Measurements from ENCODE around the gene AHNAK2.
"Not testable (repeated sequence)": the region's sequence is repeated elsewhere in the genome, so short reads cannot be mapped to it uniquely, and the experiment has no call there.

Gene AHNAK2

DNA sequence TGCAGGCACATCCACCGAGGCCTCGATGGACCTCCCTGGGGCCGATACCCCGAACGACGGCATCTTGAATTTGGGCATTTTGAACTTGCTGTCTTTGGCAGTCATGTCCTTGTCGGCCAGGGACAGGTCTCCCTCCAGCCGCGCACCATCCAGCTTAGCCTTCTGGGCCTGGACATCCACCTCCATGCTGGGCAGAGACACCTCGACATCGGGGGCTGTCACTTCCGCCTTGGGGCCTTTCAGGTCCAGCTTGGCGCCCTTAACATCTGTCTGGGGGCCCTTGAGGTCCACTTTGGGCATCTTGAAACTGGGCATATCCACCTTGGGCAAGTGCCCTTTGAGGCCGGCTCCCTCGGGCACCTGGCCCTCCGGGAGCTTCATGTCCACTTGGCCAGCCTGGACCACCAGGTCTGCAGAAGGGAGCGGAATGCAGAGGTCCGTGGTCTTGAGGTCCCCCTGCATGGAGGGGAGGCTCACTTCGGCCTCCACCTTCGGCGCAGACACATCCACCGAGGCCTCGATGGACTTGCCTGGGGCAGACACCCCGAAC lies 28.7 kb downstream of the AHNAK2 start:
- H3K36me3 ChIP-seq (ENCODE audit: control insufficient read depth, insufficient read depth, low read length); H3K4me3 ChIP-seq (ENCODE audit: low read length); H3K9me3 ChIP-seq (ENCODE audit: control insufficient read depth, low read length); H3K27me3 ChIP-seq (ENCODE audit: control insufficient read depth, insufficient read depth, low read length); H3K9ac ChIP-seq (ENCODE audit: low read length); H3K4me1 ChIP-seq (ENCODE audit: control insufficient read depth, insufficient read depth, low read length): not testable (repeated sequence)

DNA sequence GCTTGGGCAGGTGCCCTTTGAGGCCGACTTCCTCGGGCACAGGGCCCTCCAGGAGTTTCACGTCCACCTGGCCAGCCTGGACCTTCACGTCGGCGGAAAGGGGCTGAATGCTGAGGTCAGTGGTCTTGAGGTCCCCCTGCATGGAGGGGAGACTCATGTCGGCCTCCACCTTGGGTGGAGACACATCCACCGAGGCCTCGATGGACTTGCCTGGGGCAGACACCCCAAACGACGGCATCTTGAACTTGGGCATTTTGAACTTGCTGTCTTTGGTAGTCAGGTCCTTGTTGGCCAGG lies 29.5 kb downstream of the AHNAK2 start:
- Histone ChIP-seq H3K4me3 (ENCODE audit: low read length) (no peak overlapping the region), H3K27me3 (ENCODE audit: control insufficient read depth, insufficient read depth, low read length) (peaks cover under 1% of the 10 kb centered on the region), H3K9ac (ENCODE audit: low read length) (no peak overlapping the region), H3K4me1 (ENCODE audit: control insufficient read depth, insufficient read depth, low read length) (no peaks in the 10 kb centered on the region), H3K36me3 (ENCODE audit: control insufficient read depth, insufficient read depth, low read length) (no peaks in the 10 kb centered on the region), H3K9me3 (ENCODE audit: control insufficient read depth, low read length) (no peaks in the 10 kb centered on the region)

DNA sequence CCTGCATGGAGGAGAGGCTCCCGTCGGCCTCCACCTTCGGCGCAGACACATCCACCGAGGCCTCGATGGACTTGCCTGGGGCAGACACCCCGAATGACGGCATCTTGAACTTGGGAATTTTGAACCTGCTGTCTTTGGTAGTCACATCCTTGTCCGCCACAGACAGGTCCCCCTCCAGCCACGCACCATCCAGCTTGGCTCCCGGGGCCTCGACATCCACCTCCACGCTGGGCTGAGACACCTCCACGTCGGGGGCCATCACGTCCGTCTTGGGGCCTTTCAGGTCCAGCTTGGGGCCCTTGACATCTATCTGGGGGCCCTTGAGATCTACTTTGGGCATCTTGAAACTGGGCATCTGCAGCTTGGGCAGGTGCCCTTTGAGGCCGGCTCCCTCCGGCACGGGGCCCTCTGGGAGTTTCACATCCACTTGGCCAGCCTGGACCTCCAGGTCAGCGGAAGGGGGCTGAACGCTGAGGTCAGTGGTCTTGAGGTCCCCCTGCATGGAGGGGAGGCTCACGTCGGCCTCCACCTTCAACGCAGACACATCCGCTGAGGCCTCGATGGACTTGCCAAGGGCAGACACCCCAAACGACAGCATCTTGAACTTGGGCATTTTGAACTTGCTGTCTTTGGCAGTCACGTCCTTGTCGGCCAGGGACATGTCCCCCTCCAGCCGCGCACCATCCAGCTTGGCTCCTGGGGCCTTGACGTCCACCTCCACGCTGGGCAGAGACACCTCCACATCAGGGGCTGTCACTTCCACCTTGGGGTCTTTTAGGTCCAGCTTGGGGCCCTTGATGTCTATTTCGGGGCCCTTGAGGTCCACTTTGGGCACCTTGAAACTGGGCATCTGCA lies 30.1 kb downstream of the AHNAK2 start:
- H3K36me3 ChIP-seq (ENCODE audit: control insufficient read depth, insufficient read depth, low read length); H3K27me3 ChIP-seq (ENCODE audit: control insufficient read depth, insufficient read depth, low read length); H3K9me3 ChIP-seq (ENCODE audit: control insufficient read depth, low read length); H3K4me3 ChIP-seq (ENCODE audit: low read length); H3K9ac ChIP-seq (ENCODE audit: low read length); H3K4me1 ChIP-seq (ENCODE audit: control insufficient read depth, insufficient read depth, low read length): not testable (repeated sequence)

DNA sequence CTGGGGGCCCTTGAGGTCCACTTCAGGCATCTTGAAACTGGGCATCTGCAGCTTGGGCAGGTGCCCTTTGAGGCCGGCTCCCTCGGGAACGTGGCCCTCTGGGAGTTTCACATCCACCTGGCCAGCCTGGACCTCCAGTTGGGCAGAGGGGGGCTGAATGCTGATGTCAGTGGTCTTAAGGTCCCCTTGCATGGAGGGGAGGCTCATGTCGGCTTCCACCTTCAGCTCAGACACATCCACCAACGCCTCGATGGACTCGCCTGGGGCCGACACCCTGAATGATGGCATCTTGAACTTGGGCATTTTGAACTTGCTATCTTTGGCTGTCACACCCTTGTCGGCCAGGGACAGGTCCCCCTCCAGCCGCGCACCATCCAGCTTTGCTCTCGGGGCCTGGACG lies 31.0 kb downstream of the AHNAK2 start:
- H3K4me3 ChIP-seq (ENCODE audit: low read length); H3K36me3 ChIP-seq (ENCODE audit: control insufficient read depth, insufficient read depth, low read length); H3K27me3 ChIP-seq (ENCODE audit: control insufficient read depth, insufficient read depth, low read length); H3K9me3 ChIP-seq (ENCODE audit: control insufficient read depth, low read length); H3K9ac ChIP-seq (ENCODE audit: low read length); H3K4me1 ChIP-seq (ENCODE audit: control insufficient read depth, insufficient read depth, low read length): not testable (repeated sequence)

DNA sequence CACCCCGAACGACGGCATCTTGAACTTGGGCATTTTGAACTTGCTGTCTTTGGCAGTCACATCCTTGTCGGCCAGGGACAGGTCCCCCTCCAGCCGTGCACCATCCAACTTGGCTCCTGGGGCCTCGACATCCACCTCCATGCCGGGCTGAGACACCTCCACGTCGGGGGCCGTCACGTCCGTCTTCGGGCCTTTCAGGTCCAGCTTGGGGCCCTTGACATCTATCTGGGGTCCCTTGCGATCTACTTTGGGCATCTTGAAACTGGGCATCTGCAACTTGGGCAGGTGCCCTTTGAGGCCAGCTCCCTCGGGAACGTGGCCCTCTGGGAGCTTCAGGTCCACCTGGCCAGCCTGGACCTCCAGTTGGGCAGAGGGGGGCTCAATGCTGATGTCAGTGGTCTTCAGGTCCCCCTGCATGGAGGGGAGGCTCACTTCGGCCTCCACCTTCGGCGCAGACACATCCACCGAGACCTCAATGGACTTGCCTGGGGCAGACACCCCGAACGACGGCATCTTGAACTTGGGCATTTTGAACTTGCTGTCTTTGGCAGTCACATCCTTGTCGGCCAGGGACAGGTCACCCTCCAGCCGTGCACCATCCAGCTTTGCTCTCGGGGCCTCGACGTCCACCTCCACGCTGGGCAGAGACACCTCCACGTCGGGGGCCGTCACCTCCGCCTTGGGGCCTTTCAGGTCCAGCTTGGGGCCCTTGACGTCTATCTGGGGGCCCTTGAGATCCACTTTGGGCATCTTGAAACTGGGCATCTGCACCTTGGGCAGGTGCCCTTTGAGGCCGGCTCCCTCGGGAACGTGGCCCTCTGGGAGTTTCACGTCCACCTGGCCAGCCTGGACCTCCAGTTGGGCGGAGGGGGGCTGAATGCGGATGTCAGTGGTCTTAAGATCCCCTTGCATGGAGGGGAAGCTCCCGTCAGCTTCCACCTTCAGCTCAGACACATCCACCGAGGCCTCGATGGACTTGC lies 31.9 kb downstream of the AHNAK2 start:
- not testable (repeated sequence) for H3K27me3 ChIP-seq (ENCODE audit: control insufficient read depth, insufficient read depth, low read length); H3K36me3 ChIP-seq (ENCODE audit: control insufficient read depth, insufficient read depth, low read length); H3K4me3 ChIP-seq (ENCODE audit: low read length); H3K9me3 ChIP-seq (ENCODE audit: control insufficient read depth, low read length); H3K9ac ChIP-seq (ENCODE audit: low read length); H3K4me1 ChIP-seq (ENCODE audit: control insufficient read depth, insufficient read depth, low read length)

DNA sequence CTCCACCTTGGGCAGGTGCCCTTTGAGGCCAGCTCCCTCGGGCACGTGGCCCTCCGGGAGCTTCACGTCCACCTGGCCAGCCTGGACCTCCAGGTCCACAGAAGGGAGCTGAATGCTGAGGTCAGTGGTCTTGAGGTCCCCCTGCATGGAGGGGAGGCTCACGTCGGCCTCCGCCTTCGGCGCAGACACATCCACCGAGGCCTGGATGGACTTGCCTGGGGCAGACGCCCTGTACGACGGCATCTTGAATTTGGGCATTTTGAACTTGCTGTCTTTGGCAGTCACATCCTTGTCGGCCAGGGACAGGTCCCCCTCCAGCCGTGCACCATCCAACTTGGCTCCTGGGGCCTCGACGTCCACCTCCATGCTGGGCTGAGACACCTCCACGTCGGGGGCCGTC lies 32.9 kb downstream of the AHNAK2 start:
- not testable (repeated sequence) for H3K9me3 ChIP-seq (ENCODE audit: control insufficient read depth, low read length); H3K4me1 ChIP-seq (ENCODE audit: control insufficient read depth, insufficient read depth, low read length); H3K9ac ChIP-seq (ENCODE audit: low read length); H3K36me3 ChIP-seq (ENCODE audit: control insufficient read depth, insufficient read depth, low read length); H3K4me3 ChIP-seq (ENCODE audit: low read length); H3K27me3 ChIP-seq (ENCODE audit: control insufficient read depth, insufficient read depth, low read length)

DNA sequence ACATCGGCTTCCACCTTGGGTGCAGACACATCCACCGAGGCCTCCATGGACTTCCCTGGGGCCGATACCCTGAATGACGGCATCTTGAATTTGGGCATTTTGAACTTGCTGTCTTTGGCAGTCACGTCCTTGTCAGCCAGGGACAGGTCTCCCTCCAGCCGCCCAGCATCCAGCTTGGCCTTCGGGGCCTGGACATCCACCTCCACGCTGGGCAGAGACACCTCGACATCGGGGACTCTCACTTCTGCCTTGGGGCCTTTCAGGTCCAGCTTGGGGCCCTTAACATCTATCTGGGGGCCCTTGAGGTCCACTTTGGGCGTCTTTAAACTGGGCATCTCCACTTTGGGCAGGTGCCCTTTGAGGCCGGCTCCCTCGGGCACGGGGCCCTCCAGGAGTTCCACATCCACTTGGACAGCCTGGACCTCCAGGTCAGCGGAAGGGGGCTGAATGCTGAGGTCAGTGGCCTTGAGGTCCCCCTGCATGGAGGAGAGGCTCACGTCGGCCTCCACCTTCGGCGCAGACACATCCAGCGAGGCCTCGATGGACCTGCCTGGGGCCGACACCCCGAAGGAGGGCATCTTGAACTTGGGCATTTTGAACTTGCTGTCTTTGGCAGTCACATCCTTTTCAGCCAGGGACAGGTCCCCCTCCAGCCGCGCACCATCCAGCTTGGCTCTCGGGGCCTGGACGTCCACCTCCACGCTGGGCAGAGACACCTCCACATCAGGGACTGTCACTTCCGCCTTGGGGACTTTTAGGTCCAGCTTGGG lies 33.6 kb downstream of the AHNAK2 start:
- not testable (repeated sequence) for H3K9ac ChIP-seq (ENCODE audit: low read length); H3K9me3 ChIP-seq (ENCODE audit: control insufficient read depth, low read length); H3K36me3 ChIP-seq (ENCODE audit: control insufficient read depth, insufficient read depth, low read length); H3K4me1 ChIP-seq (ENCODE audit: control insufficient read depth, insufficient read depth, low read length); H3K4me3 ChIP-seq (ENCODE audit: low read length)
- peaks cover 13% of the 10 kb centered on the region for H3K27me3 ChIP-seq (ENCODE audit: control insufficient read depth, insufficient read depth, low read length)

DNA sequence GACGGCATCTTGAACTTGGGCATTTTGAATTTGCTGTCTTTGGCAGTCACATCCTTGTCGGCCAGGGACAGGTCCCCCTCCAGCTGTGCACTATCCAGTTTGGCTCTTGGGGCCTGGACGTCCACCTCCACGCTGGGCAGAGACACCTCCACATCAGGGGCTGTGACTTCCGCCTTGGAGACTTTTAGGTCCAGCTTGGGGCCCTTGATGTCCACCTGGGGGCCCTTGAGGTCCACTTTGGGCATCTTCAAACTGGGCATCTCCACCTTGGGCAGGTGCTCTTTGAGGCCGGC lies 34.2 kb downstream of the AHNAK2 start:
- H3K4me3 ChIP-seq (ENCODE audit: low read length); H3K9me3 ChIP-seq (ENCODE audit: control insufficient read depth, low read length); H3K36me3 ChIP-seq (ENCODE audit: control insufficient read depth, insufficient read depth, low read length); H3K9ac ChIP-seq (ENCODE audit: low read length); H3K4me1 ChIP-seq (ENCODE audit: control insufficient read depth, insufficient read depth, low read length): not testable (repeated sequence)
- H3K27me3 ChIP-seq (ENCODE audit: control insufficient read depth, insufficient read depth, low read length) = peaks cover 20% of the 10 kb centered on the region

DNA sequence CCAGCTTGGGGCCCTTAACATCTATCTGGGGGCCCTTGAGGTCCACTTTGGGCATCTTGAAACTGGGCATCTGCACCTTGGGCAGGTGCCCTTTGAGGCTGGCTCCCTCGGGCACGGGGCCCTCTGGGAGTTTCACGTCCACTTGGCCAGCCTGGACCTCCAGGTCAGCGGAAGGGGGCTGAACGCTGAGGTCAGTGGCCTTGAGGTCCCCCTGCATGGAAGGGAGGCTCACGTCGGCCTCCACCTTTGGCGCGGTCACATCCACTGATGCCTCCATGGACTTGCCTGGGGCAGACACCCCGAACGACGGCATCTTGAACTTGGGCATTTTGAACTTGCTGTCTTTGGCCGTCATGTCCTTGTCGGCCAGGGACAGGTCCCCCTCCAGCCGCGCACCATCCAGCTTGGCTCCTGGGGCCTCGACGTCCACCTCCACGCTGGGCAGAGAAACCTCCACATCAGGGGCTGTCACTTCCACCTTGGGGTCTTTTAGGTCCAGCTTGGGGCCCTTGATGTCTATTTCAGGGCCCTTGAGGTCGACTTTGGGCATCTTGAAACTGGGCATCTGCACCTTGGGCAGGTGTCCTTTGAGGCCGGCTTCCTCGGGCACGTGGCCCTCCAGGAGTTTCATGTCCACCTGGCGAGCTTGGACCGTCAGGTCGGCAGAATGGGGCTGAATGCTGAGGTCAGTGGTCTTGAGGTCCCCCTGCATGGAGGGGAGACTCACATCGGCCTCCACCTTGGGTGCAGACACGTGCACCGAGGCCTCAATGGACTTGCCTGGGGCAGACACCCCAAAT lies 34.8 kb downstream of the AHNAK2 start:
- peaks cover 25% of the 10 kb centered on the region for H3K27me3 ChIP-seq (ENCODE audit: control insufficient read depth, insufficient read depth, low read length)
- H3K36me3 ChIP-seq (ENCODE audit: control insufficient read depth, insufficient read depth, low read length); H3K4me3 ChIP-seq (ENCODE audit: low read length); H3K9me3 ChIP-seq (ENCODE audit: control insufficient read depth, low read length); H3K4me1 ChIP-seq (ENCODE audit: control insufficient read depth, insufficient read depth, low read length); H3K9ac ChIP-seq (ENCODE audit: low read length): not testable (repeated sequence)

DNA sequence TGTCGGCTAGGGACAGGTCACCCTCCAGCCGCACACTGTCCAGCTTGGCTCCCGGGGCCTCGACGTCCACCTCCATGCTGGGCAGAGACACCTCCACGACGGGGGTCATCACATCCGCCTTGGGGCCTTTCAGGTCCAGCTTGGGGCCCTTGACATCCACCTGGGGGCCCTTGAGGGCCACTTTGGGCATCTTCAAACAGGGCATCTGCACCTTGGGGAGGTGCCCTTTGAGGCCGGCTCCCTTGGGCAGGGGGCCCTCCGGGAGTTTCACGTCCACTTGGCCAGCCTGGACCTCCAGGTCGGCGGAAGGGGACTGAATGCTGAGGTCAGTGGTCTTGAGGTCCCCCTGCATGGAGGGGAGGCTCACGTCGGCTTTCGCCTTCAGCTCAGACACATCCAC lies 35.6 kb downstream of the AHNAK2 start:
- H3K9me3 ChIP-seq (ENCODE audit: control insufficient read depth, low read length) = no peaks in the 10 kb centered on the region
- H3K9ac ChIP-seq (ENCODE audit: low read length) = no peak overlapping the region
- H3K4me1 ChIP-seq (ENCODE audit: control insufficient read depth, insufficient read depth, low read length) = no peaks in the 10 kb centered on the region
- no peaks in the 10 kb centered on the region for H3K36me3 ChIP-seq (ENCODE audit: control insufficient read depth, insufficient read depth, low read length)
- peaks cover 29% of the 10 kb centered on the region for H3K27me3 ChIP-seq (ENCODE audit: control insufficient read depth, insufficient read depth, low read length)
- H3K4me3 ChIP-seq (ENCODE audit: low read length) = no peak overlapping the region

DNA sequence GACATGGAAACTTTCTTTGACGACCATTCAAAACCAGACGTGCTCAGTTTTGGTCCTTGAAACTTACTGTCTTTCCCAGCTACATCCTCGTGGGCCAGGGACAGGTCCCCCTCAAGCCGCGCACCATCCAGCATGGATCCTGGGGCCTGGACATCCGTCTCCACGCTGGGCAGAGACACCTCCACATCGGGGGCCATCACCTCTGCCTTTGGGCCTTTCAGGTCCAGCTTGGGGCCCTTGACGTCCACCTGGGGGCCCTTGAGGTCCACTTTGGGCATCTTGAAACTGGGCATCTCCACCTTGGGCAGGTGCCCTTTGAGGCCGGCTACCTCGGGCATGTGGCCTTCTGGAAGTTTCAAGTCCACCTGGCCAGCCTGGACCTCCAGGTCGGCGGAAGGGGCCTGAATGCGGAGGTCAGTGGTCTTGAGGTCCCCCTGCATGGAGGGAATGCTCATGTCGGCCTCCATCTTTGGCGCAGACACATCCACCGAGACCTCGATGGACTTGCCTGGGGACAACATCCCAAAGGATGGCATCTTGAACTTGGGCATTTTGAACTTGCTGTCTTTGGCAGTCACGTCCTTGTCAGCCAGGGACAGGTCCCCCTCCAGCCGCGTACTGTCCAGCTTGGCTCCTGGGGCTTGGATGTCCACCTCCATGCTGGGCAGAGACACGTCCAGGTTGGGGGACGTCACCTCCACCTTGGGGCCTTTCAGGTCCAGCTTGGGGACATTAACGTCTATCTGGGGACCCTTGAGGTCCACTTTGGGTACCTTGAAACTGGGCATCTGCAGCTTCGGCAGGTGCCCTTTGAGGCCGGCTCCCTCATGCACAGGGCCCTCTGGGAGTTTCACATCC lies 36.4 kb downstream of the AHNAK2 start:
- Histone ChIP-seq H3K36me3 (ENCODE audit: control insufficient read depth, insufficient read depth, low read length) (no peaks in the 10 kb centered on the region), H3K4me1 (ENCODE audit: control insufficient read depth, insufficient read depth, low read length) (no peaks in the 10 kb centered on the region), H3K9ac (ENCODE audit: low read length) (no peak overlapping the region), H3K4me3 (ENCODE audit: low read length) (no peak overlapping the region), H3K9me3 (ENCODE audit: control insufficient read depth, low read length) (no peaks in the 10 kb centered on the region), H3K27me3 (ENCODE audit: control insufficient read depth, insufficient read depth, low read length) (peaks cover 36% of the 10 kb centered on the region)
